Ishikawa (cell line): ENCODE data around the gene PRPF18.

Experiments used
- CEBPB ChIP-seq: IDR thresholded peaks from 2 replicates; pipeline ENCODE4 v1.6.1; 2012
- CREB1 ChIP-seq: IDR thresholded peaks from 2 replicates; pipeline ENCODE4 v1.6.1; 2012; ENCODE audit warnings: low read depth
- EGR1 ChIP-seq: IDR thresholded peaks from 2 replicates; pipeline ENCODE4 v1.6.1; 2012
- EP300 ChIP-seq: IDR thresholded peaks from 2 replicates; pipeline ENCODE4 v1.6.1; 2012; ENCODE audit warnings: borderline replicate concordance
- FOXM1 ChIP-seq: IDR thresholded peaks from 2 replicates; pipeline ENCODE4 v1.6.1; 2012; ENCODE audit warnings: low read depth, borderline replicate concordance
- NFIC ChIP-seq: IDR thresholded peaks from 2 replicates; pipeline ENCODE4 v1.6.1; 2012
- RAD21 ChIP-seq: IDR thresholded peaks from 2 replicates; pipeline ENCODE4 v1.6.1; 2012; ENCODE audit warnings: low read depth
- TAF1 ChIP-seq: IDR thresholded peaks from 2 replicates; pipeline ENCODE4 v1.6.1; 2012; ENCODE audit warnings: low read depth, mild to moderate bottlenecking
- TCF12 ChIP-seq: IDR thresholded peaks from 2 replicates; pipeline ENCODE4 v1.6.1; 2012; ENCODE audit warnings: low read depth
- TEAD4 ChIP-seq: IDR thresholded peaks from 2 replicates; pipeline ENCODE4 v1.6.1; 2012
- YY1 ChIP-seq: IDR thresholded peaks from 2 replicates; pipeline ENCODE4 v1.6.1; 2012; ENCODE audit warnings: low read depth
- ZBTB7A ChIP-seq: IDR thresholded peaks from 2 replicates; pipeline ENCODE4 v1.6.1; 2012; ENCODE audit warnings: low read depth
- TF ChIP-seq, protein P1 (sequence below): IDR thresholded peaks from 2 replicates; pipeline ENCODE4 v1.6.1; 2012
- TF ChIP-seq, protein P2 (sequence below): IDR thresholded peaks from 2 replicates; pipeline ENCODE4 v1.6.1; 2012
- TF ChIP-seq, protein P3 (sequence below): IDR thresholded peaks from 2 replicates; pipeline ENCODE4 v1.6.1; 2012; ENCODE audit warnings: low read depth, mild to moderate bottlenecking

The PRPF18 gene

DNA sequence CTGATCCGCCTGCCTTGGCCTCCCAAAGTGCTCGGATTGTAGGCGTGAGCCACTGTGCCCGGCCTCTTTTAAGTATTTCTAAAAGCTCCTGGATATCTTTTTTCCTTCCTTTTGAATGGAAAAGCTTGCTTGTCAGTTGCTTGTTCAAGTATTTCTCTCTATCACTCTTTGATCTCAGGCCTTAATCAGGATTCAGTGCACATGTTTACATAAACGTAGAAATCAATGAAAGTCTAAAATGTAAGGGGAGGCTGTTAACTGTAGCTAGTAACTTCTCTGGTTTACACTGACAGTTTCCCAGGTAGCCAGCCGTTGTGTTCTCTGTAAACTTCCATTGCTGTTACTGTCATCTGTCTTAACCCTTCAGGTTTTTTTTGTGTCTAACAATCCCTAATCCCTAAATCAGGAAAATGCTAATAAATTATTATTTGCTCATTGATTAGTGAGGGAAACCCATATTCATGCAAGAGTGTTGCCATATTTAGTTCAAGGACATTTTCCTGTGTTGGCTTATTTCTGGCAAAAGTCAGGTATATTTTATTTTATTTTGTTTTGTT is 1.5 kb upstream of the PRPF18 start:
- TF ChIP-seq FOXM1: no peak
- TF ChIP-seq TEAD4: no peak
- TF ChIP-seq, protein P1, sequence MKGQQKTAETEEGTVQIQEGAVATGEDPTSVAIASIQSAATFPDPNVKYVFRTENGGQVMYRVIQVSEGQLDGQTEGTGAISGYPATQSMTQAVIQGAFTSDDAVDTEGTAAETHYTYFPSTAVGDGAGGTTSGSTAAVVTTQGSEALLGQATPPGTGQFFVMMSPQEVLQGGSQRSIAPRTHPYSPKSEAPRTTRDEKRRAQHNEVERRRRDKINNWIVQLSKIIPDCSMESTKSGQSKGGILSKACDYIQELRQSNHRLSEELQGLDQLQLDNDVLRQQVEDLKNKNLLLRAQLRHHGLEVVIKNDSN: no peak
- TF ChIP-seq, protein P2, sequence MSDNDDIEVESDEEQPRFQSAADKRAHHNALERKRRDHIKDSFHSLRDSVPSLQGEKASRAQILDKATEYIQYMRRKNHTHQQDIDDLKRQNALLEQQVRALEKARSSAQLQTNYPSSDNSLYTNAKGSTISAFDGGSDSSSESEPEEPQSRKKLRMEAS: no peak
- no peak for TF ChIP-seq TAF1

DNA sequence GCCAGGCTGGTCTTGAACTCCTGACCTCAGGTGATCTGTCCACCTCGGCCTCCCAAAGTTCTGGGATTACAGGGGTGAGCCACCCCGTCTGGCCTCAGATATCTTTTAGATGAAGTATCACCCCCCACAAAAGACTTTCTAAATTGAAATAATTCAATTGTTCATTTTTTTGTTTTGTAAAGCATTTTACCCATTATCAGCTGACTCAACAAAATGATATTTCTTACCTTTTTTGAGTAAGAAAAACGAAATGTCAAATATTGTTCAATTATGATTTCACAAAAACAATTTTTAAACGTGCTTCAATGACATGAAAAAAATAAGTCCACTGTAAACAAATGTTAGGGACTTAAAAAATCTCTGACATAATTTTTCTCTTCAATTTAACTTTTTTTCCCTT is 822 bp upstream of the PRPF18 start:
- TF ChIP-seq, protein P3, sequence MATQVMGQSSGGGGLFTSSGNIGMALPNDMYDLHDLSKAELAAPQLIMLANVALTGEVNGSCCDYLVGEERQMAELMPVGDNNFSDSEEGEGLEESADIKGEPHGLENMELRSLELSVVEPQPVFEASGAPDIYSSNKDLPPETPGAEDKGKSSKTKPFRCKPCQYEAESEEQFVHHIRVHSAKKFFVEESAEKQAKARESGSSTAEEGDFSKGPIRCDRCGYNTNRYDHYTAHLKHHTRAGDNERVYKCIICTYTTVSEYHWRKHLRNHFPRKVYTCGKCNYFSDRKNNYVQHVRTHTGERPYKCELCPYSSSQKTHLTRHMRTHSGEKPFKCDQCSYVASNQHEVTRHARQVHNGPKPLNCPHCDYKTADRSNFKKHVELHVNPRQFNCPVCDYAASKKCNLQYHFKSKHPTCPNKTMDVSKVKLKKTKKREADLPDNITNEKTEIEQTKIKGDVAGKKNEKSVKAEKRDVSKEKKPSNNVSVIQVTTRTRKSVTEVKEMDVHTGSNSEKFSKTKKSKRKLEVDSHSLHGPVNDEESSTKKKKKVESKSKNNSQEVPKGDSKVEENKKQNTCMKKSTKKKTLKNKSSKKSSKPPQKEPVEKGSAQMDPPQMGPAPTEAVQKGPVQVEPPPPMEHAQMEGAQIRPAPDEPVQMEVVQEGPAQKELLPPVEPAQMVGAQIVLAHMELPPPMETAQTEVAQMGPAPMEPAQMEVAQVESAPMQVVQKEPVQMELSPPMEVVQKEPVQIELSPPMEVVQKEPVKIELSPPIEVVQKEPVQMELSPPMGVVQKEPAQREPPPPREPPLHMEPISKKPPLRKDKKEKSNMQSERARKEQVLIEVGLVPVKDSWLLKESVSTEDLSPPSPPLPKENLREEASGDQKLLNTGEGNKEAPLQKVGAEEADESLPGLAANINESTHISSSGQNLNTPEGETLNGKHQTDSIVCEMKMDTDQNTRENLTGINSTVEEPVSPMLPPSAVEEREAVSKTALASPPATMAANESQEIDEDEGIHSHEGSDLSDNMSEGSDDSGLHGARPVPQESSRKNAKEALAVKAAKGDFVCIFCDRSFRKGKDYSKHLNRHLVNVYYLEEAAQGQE: no peak
- no peak for TF ChIP-seq FOXM1
- TF ChIP-seq EGR1: no peak
- TF ChIP-seq RAD21: no peak
- no peak for TF ChIP-seq TAF1
- no peak for TF ChIP-seq EP300
- TF ChIP-seq TCF12: no peak
- TF ChIP-seq YY1: no peak
- TF ChIP-seq TEAD4: no peak
- no peak for TF ChIP-seq NFIC
- no peak for TF ChIP-seq CREB1
- TF ChIP-seq CEBPB: no peak
- TF ChIP-seq, protein P1: no peak
- TF ChIP-seq ZBTB7A: no peak
- TF ChIP-seq, protein P2: no peak

DNA sequence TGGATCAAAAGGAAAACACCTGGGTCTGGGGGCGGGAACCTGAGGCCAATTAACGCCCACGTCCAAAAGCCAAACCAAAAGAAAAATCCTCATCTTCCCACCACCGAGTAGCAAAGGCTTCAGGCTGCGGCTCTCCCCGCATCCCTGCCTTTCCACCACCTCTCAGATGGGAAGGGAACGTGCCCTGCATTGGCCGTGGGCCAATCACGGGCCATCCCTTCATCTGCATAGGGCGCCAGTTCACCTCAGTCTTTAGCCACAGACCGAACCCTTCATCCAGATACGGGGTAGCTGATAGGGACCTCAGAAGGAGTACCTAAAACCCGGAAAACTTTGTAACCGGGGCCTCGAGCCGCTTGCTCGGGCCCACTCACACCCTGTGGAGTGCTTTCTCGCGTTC is 626 bp downstream of the PRPF18 start:
- TF ChIP-seq YY1 (no peak), EGR1 (no peak), TCF12 (no peak), TEAD4 (no peak), FOXM1 (no peak), CREB1 (no peak), RAD21 (no peak), EP300 (no peak), ZBTB7A (no peak), NFIC (no peak), CEBPB (no peak), TAF1 (no peak)
- TF ChIP-seq, protein P1: no peak
- TF ChIP-seq, protein P2: no peak
- TF ChIP-seq, protein P3: no peak

DNA sequence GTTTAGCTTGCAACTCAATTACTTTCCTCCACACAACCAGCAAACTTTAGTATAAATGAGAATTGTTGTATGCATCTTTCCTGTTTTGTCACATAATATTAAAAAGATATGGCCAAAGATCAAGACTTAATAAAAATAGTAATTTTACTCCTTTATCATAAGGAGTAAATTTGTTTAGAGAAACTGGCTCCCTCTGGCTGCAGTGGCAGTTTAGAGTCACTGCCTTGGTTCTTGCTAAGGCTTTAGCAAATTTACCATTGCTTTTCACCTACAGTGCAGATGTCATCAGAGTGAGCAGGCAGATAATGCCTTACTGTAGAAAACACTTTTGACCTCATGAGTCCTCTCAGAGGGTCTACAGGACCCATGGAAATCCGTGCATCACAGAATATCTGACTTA is 2.6 kb downstream of the PRPF18 start:
- no peak for TF ChIP-seq NFIC
- no peak for TF ChIP-seq EP300
- TF ChIP-seq TAF1: no peak
- TF ChIP-seq FOXM1: no peak

DNA sequence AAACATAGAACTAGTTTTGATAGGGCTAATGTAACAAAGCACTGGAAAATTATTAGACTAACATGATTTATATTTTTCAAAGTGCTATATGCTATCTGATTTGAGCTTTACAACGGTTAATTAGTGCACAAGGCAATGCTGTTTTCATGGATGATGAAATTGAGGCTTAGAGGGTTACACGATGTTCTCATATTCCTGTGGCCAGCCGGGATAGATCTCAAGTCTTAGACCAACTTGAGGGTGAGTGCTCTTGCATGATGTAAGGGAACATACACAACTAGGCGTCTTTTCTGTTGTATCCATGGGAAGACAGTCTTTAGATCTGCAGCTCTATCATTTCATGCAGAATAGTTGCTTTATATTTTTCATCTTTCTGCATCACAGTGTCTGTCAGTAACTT is 4.1 kb downstream of the PRPF18 start:
- TF ChIP-seq RAD21 (no peak), EGR1 (no peak), FOXM1 (no peak), YY1 (no peak), CEBPB (no peak), TEAD4 (no peak), TAF1 (no peak), NFIC (no peak)
- TF ChIP-seq, protein P2: no peak
- TF ChIP-seq, protein P3: no peak
